HG03159 (cell line): ENCODE results near the gene SNRPB2.

Source experiments
- ATAC-seq: cut with Tn5 transposase; IDR thresholded peaks from one replicate; pipeline ENCODE4 v1.9.1; 2021; ENCODE audit warnings: mild to moderate bottlenecking, moderate library complexity; ENCODE audit not compliant: unreplicated experiment

The SNRPB2 gene

DNA sequence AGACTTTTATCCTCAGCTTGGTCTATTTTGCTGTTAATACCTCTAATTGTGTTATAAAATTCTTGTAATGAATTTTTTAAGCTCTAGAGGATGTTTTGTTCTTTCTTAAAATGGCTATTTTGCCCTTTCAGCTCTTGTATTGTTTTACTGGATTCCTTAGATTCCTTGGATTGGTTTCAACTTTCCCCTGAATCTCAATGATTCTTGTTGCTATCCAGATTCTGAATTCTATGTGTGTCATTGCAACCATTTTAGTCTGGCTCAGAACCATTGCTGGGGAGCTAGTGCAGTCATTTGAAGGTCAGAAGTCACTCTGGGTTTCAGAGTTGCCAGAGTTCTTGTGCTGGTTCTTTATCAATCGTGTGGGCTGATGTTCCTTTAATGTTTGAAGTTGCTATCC lies 55.4 kb downstream of the SNRPB2 start:
- no peak for ATAC-seq
